Activated B cell treated with CpG ODN at 0.5 μM for 24 hours (primary cell): ENCODE results near the gene MTHFD1L. TPM values are rescaled to one million over a fixed set of nuclear protein-coding genes. Genes with fewer than 3 reads are reported as not detected.

ENCODE experiments used
- ATAC-seq: fragments of 200-7000 bp; cut with Tn5 transposase; one replicate; pipeline ENCODE4 v1.10.0; 2021; ENCODE audit warnings: low read depth, mild to moderate bottlenecking, moderate library complexity
- CTCF ChIA-PET: fragments of 350-600 bp; sonication (Branson Sonifier 250); formaldehyde crosslinking; loops from one replicate; lab custom pipeline; 2021; ENCODE audit warnings: antibody characterized with exemption; lab: Charles Lee
- POLR2A ChIA-PET: fragments of 350-600 bp; sonication (Branson Sonifier 250); formaldehyde crosslinking; loops from one replicate; lab custom pipeline; 2021; ENCODE audit warnings: antibody characterized with exemption; lab: Charles Lee
- DNase-seq: peaks from one replicate; pipeline ENCODE4 v3.0.0; 2022
- H3K27ac Mint-ChIP-seq: one replicate; pipeline ENCODE4 v1.8.0; 2020; ENCODE audit warnings: mixed read lengths
- H3K27me3 Mint-ChIP-seq: one replicate; pipeline ENCODE4 v1.8.0; 2021; ENCODE audit warnings: mixed read lengths
- H3K36me3 Mint-ChIP-seq: one replicate; pipeline ENCODE4 v1.8.0; 2021; ENCODE audit warnings: low read depth, mixed read lengths
- H3K4me1 Mint-ChIP-seq: one replicate; pipeline ENCODE4 v1.8.0; 2021; ENCODE audit warnings: mixed read lengths
- H3K4me3 Mint-ChIP-seq: one replicate; pipeline ENCODE4 v1.8.0; 2020; ENCODE audit warnings: mild to moderate bottlenecking, mixed read lengths
- H3K9me3 Mint-ChIP-seq: one replicate; pipeline ENCODE4 v1.8.0; 2020; ENCODE audit warnings: mixed read lengths
- CTCF ChIP-seq: fragments of 200-600 bp; IDR thresholded peaks from one replicate; pipeline ENCODE4 v1.8.0; 2022; ENCODE audit warnings: antibody characterized with exemption, mild to moderate bottlenecking
- intact Hi-C: fragments of 100-400 bp; cut with micrococcal nuclease; formaldehyde crosslinking; loops from one replicate; pipeline ENCODE4 v1.15.1; 2024
- total RNA-seq: library from RNA; stranded (reverse); gene quantifications from 2 replicates; pipeline ENCODE4 v1.2.3, GENCODE V29; 2022

The MTHFD1L gene
- total RNA-seq, 1 donor from 2014 or later: 60.4 TPM

DNA sequence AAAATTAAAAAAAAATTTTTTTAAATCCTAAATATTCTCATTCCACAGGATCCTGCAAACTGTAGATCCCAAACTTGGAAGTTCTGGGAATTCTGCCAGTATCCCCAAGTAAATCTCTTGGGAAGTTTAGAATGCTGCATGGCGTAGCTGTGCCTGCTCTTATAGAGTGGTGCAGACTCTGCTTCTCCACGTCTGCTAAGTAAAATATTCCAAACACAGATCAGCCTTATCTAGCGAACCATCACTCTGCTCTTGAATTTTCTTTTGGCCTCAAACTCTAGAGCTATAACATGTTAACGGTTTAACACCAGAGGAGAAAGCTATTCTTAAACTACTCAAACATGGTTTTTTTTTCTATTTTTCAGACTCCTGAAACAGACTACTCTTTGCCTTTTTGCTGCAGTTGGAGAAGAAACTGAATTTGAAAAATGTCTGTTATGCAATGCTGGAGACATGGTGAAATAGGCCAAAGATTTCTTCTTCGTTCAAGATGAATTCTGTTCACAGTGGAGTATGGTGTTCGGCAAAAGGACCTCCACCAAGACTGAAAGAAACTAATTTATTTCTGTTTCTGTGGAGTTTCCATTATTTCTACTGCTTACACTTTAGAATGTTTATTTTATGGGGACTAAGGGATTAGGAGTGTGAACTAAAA, 235.8 kb downstream of the MTHFD1L start:
- TF ChIP-seq CTCF: no peak
- Mint-ChIP-seq H3K4me3 (no peak overlapping the region), H3K9me3 (peaks cover 2% of the 10 kb centered on the region), H3K27ac (no peak overlapping the region), H3K36me3 (peaks cover 35% of the 10 kb centered on the region), H3K4me1 (no peaks in the 10 kb centered on the region), H3K27me3 (no peaks in the 10 kb centered on the region)
- ATAC-seq: no peak
- no peak for DNase-seq
- POLR2A ChIA-PET: no interaction called here
- intact Hi-C loops: no loop called here
- CTCF ChIA-PET: no interaction called here

- Mint-ChIP-seq H3K27ac (no peak overlapping the region), H3K4me1 (no peaks in the 10 kb centered on the region), H3K27me3 (no peaks in the 10 kb centered on the region), H3K9me3 (peaks cover 2% of the 10 kb centered on the region), H3K4me3 (no peak overlapping the region), H3K36me3 (peaks cover 28% of the 10 kb centered on the region)
- CTCF ChIA-PET: no interaction called here
- no peak for DNase-seq
- no peak for ATAC-seq
- POLR2A ChIA-PET: no interaction called here
- TF ChIP-seq CTCF: no peak
- intact Hi-C loops: no loop called here
Measured at GRCh38 chr6:151101816-151102694, 236.6 kb downstream of the MTHFD1L start.

GRCh38 chr6:151103266-151103665, 237.8 kb downstream of the MTHFD1L start:
- CTCF ChIA-PET: no interaction called here
- Mint-ChIP-seq H3K4me1 (no peaks in the 10 kb centered on the region), H3K27ac (no peak overlapping the region), H3K9me3 (no peaks in the 10 kb centered on the region), H3K36me3 (peaks cover 23% of the 10 kb centered on the region), H3K4me3 (no peak overlapping the region), H3K27me3 (no peaks in the 10 kb centered on the region)
- intact Hi-C loops: no loop called here
- POLR2A ChIA-PET: no interaction called here
- no peak for ATAC-seq
- no peak for DNase-seq
- no peak for TF ChIP-seq CTCF

GRCh38 chr6:151107897-151108427, 242.5 kb downstream of the MTHFD1L start:
- no peaks in the 10 kb centered on the region for H3K9me3 Mint-ChIP-seq
- ChIA-PET CTCF (interaction anchor here (0.6 kb wide), 1 partner anchor 130 kb away, joined by 4 read pairs; no protein-coding TSS in a partner anchor), POLR2A (no interaction called here)
- DNase-seq (no peak), ATAC-seq (no peak)
- H3K4me1 Mint-ChIP-seq: no peaks in the 10 kb centered on the region
- no peak for TF ChIP-seq CTCF
- H3K27ac Mint-ChIP-seq: no peak overlapping the region
- no peak overlapping the region for H3K4me3 Mint-ChIP-seq
- H3K36me3 Mint-ChIP-seq: no peaks in the 10 kb centered on the region
- intact Hi-C loops: no loop called here
- H3K27me3 Mint-ChIP-seq: peaks cover 5% of the 10 kb centered on the region

GRCh38 chr6:151108548-151108947, 243.0 kb downstream of the MTHFD1L start:
- Mint-ChIP-seq H3K36me3 (no peaks in the 10 kb centered on the region), H3K9me3 (no peaks in the 10 kb centered on the region), H3K4me1 (no peaks in the 10 kb centered on the region), H3K27me3 (peaks cover 5% of the 10 kb centered on the region), H3K4me3 (no peak overlapping the region), H3K27ac (no peak overlapping the region)
- CTCF ChIA-PET: interaction anchor here (0.6 kb wide), 1 partner anchor 131 kb away, joined by 4 read pairs; no protein-coding TSS in a partner anchor
- TF ChIP-seq CTCF: no peak
- ATAC-seq (no peak), DNase-seq (no peak)
- POLR2A ChIA-PET: no interaction called here
- intact Hi-C loops: no loop called here
